Embryonic facial prominence (tissue), 1 donor: ENCODE measurements around the gene FOXO4.

ENCODE experiments used
- DNase-seq: peaks from one replicate; pipeline ENCODE4 v3.0.0-alpha.2; 2016; ENCODE audit errors: extremely low spot score

The FOXO4 gene

GRCh38 chrX:71143508-71143907, 47.9 kb downstream of the FOXO4 start:
- no peak for DNase-seq

GRCh38 chrX:71144651-71145050, 49.0 kb downstream of the FOXO4 start, which contains the start of gene NLGN3:
Gene NLGN3 (plus strand): TSS chrX:71144841. CDS start chrX:71147750, 2,909 bp downstream.
- DNase-seq = no peak

GRCh38 chrX:71147496-71148277, 52.0 kb downstream of the FOXO4 start:
- DNase-seq = no peak

GRCh38 chrX:71148278-71148663, 52.6 kb downstream of the FOXO4 start:
- no peak for DNase-seq

GRCh38 chrX:71151366-71151765, 55.7 kb downstream of the FOXO4 start:
- no peak for DNase-seq
